IMR-90 (cell line): Measurements from ENCODE around the gene STK10. TPM values are rescaled to one million over a fixed set of nuclear protein-coding genes. Genes with fewer than 3 reads are reported as not detected.

Source experiments
- ATAC-seq: fragments of 200-7000 bp; cut with Tn5 transposase; 2 replicates; pipeline ENCODE4 v1.9.1; 2020; ENCODE audit warnings: low read depth, mild to moderate bottlenecking, moderate library complexity
- BruUV-seq: library from RNA; stranded (reverse); fragments of 400-500 nt; replicated peaks from 2 replicates; lab custom pipeline; 2021; lab: Mats Ljungman, UMichigan
- CTCF ChIA-PET: fragments of 300-600 bp; formaldehyde crosslinking; extraction: SDS; loops from one replicate; lab custom pipeline; 2021; ENCODE audit warnings: antibody characterized with exemption; lab: Yijun Ruan, JAX
- POLR2A ChIA-PET: fragments of 300-600 bp; sonication (Branson Sonifier 250); formaldehyde crosslinking; loops from one replicate; lab custom pipeline; 2022; ENCODE audit warnings: antibody characterized with exemption; ENCODE audit not compliant: unreplicated experiment; lab: Charles Lee
- DNase-seq: peaks from one replicate; pipeline ENCODE4 v3.0.0; 2013
- H2AFZ ChIP-seq: replicated peaks from 2 replicates; pipeline ENCODE3; 2013; ENCODE audit warnings: low read length, mild to moderate bottlenecking; ENCODE audit not compliant: poor library complexity
- H2AK5ac ChIP-seq: 2 replicates; pipeline ENCODE4 v1.6.1; 2013; ENCODE audit warnings: low read depth, low read length, inconsistent platforms
- H2AK9ac ChIP-seq: replicated peaks from 2 replicates; pipeline ENCODE3; 2013; ENCODE audit warnings: mild to moderate bottlenecking, low read depth, low read length, moderate library complexity; ENCODE audit not compliant: poor library complexity
- H2BK120ac ChIP-seq: 2 replicates; pipeline ENCODE4 v1.6.1; 2013; ENCODE audit warnings: low read depth, low read length, inconsistent platforms
- H2BK15ac ChIP-seq: 3 replicates; pipeline ENCODE4 v1.6.1; 2013; ENCODE audit warnings: low read depth, low read length, inconsistent platforms
- H2BK20ac ChIP-seq: 2 replicates; pipeline ENCODE4 v1.6.1; 2013; ENCODE audit warnings: low read depth, mild to moderate bottlenecking, inconsistent platforms, low read length, moderate library complexity
- H2BK5ac ChIP-seq: 2 replicates; pipeline ENCODE4 v1.6.1; 2013; ENCODE audit warnings: mild to moderate bottlenecking, low read depth, low read length, inconsistent platforms; ENCODE audit not compliant: poor library complexity, severe bottlenecking
- H3K14ac ChIP-seq: replicated peaks from 2 replicates; pipeline ENCODE4 v1.6.1; 2013; ENCODE audit warnings: low read depth, low read length, inconsistent platforms
- H3K18ac ChIP-seq: 2 replicates; pipeline ENCODE4 v1.6.1; 2013; ENCODE audit warnings: low read depth, low read length, control low read depth
- H3K23ac ChIP-seq: 2 replicates; pipeline ENCODE4 v1.6.1; 2013; ENCODE audit warnings: low read depth, low read length, inconsistent platforms
- H3K27ac ChIP-seq: 2 replicates; pipeline ENCODE4 v1.5.1; 2013; ENCODE audit warnings: mild to moderate bottlenecking, control low read depth, low read length; ENCODE audit not compliant: insufficient read depth
- H3K27me3 ChIP-seq: 2 replicates; pipeline ENCODE4 v1.6.1; 2013; ENCODE audit warnings: low read length; ENCODE audit not compliant: control insufficient read depth, insufficient read depth
- H3K36me3 ChIP-seq: 2 replicates; pipeline ENCODE4 v1.6.1; 2013; ENCODE audit warnings: low read length, mixed read lengths; ENCODE audit not compliant: control insufficient read depth, insufficient read depth
- H3K4ac ChIP-seq: 2 replicates; pipeline ENCODE4 v1.6.1; 2013; ENCODE audit warnings: low read depth, low read length, inconsistent platforms
- H3K4me1 ChIP-seq: 2 replicates; pipeline ENCODE4 v1.6.1; 2013; ENCODE audit warnings: low read length, mixed read lengths; ENCODE audit not compliant: control insufficient read depth, insufficient read depth
- H3K4me2 ChIP-seq: 2 replicates; pipeline ENCODE4 v1.6.1; 2013; ENCODE audit warnings: low read depth, mild to moderate bottlenecking, control low read depth, low read length, moderate library complexity
- H3K4me3 ChIP-seq: 2 replicates; pipeline ENCODE4 v1.5.1; 2013; ENCODE audit warnings: low read depth, mild to moderate bottlenecking, control low read depth, low read length, moderate library complexity; ENCODE audit not compliant: insufficient read depth
- H3K56ac ChIP-seq: 2 replicates; pipeline ENCODE4 v1.6.1; 2013; ENCODE audit warnings: low read length, inconsistent platforms; ENCODE audit not compliant: insufficient read depth; ENCODE audit errors: extremely low read depth
- H3K79me1 ChIP-seq, 2 experiments: 2 replicates each; pipeline ENCODE4 v1.6.1; 2013; ENCODE audit warnings: low read length in 2 of 2, inconsistent platforms in 1 of 2, low read depth in 1 of 2
- H3K9ac ChIP-seq: 2 replicates; pipeline ENCODE4 v1.6.1; 2013; ENCODE audit warnings: low read depth, low read length, control low read depth
- H3K9me1 ChIP-seq: 2 replicates; pipeline ENCODE4 v1.6.1; 2013; ENCODE audit warnings: low read length, inconsistent platforms; ENCODE audit not compliant: insufficient read depth
- H3K9me3 ChIP-seq: 2 replicates; pipeline ENCODE4 v1.6.1; 2013; ENCODE audit warnings: low read length; ENCODE audit not compliant: control insufficient read depth, insufficient read depth
- H4K20me1 ChIP-seq: 2 replicates; pipeline ENCODE4 v1.6.1; 2013; ENCODE audit warnings: low read length, inconsistent platforms; ENCODE audit not compliant: insufficient read depth
- H4K5ac ChIP-seq: 2 replicates; pipeline ENCODE4 v1.6.1; 2013; ENCODE audit warnings: mild to moderate bottlenecking, low read depth, low read length, control low read depth
- H4K8ac ChIP-seq, 2 experiments: 2 replicates each; pipeline ENCODE4 v1.6.1; 2013; ENCODE audit warnings: low read depth in 2 of 2, low read length in 2 of 2, control low read depth in 1 of 2, inconsistent platforms in 1 of 2
- H4K91ac ChIP-seq: 2 replicates; pipeline ENCODE4 v1.6.1; 2013; ENCODE audit warnings: low read depth, low read length, inconsistent platforms; ENCODE audit not compliant: insufficient read depth
- BHLHE40 ChIP-seq: fragments of 150-350 bp; IDR thresholded peaks from 2 replicates; pipeline ENCODE4 v1.6.1; 2016; ENCODE audit warnings: mild to moderate bottlenecking, low read depth, low read length
- CEBPB ChIP-seq: IDR thresholded peaks from 2 replicates; pipeline ENCODE4 v1.6.1; 2012; ENCODE audit warnings: low read depth, low read length, improper control_type of control experiment
- CHD1 ChIP-seq: IDR thresholded peaks from 2 replicates; pipeline ENCODE4 v1.6.1; 2012; ENCODE audit warnings: low read depth, low read length, improper control_type of control experiment
- CTCF ChIP-seq: conservative IDR thresholded peaks from 2 replicates; pipeline ENCODE4 v1.5.1; 2012; ENCODE audit warnings: mild to moderate bottlenecking, low read depth, low read length, improper control_type of control experiment
- ELK1 ChIP-seq: fragments of 150-350 bp; IDR thresholded peaks from 2 replicates; pipeline ENCODE4 v1.6.1; 2016; ENCODE audit warnings: low read depth, mild to moderate bottlenecking, low read length, moderate library complexity, borderline replicate concordance
- FOS ChIP-seq: fragments of 150-350 bp; IDR thresholded peaks from 2 replicates; pipeline ENCODE4 v1.6.1; 2016; ENCODE audit warnings: low read depth, low read length
- MAFK ChIP-seq: IDR thresholded peaks from 2 replicates; pipeline ENCODE4 v1.6.1; 2012; ENCODE audit warnings: low read depth, low read length, improper control_type of control experiment
- MAZ ChIP-seq: IDR thresholded peaks from 2 replicates; pipeline ENCODE4 v1.6.1; 2012; ENCODE audit warnings: low read depth, mild to moderate bottlenecking, low read length, improper control_type of control experiment, moderate library complexity, borderline replicate concordance
- MXI1 ChIP-seq: IDR thresholded peaks from 2 replicates; pipeline ENCODE4 v1.6.1; 2012; ENCODE audit warnings: low read depth, mild to moderate bottlenecking, low read length, moderate library complexity, borderline replicate concordance
- NFE2L2 ChIP-seq: fragments of 150-350 bp; IDR thresholded peaks from 2 replicates; pipeline ENCODE4 v1.6.1; 2016; ENCODE audit warnings: low read depth, mild to moderate bottlenecking, low read length
- POLR2A ChIP-seq: IDR thresholded peaks from 2 replicates; pipeline ENCODE4 v1.6.1; 2012; ENCODE audit warnings: mild to moderate bottlenecking, low read depth, low read length
- RAD21 ChIP-seq: IDR thresholded peaks from 2 replicates; pipeline ENCODE4 v1.6.1; 2012; ENCODE audit warnings: low read length, improper control_type of control experiment
- RCOR1 ChIP-seq: IDR thresholded peaks from 2 replicates; pipeline ENCODE4 v1.6.1; 2012; ENCODE audit warnings: mild to moderate bottlenecking, low read length, improper control_type of control experiment; ENCODE audit not compliant: insufficient replicate concordance
- RFX5 ChIP-seq: IDR thresholded peaks from 2 replicates; pipeline ENCODE4 v1.8.0; 2012; ENCODE audit warnings: low read depth, mild to moderate bottlenecking, low read length, moderate library complexity
- WGBS, 2 experiments: methylation state at CpG; one replicate each; pipeline versions ENCODE4 v1.1.5 to v1.1.7; 2013; ENCODE audit warnings: missing lambda C conversion rate in 2 of 2; ENCODE audit not compliant: insufficient read length in 1 of 2; ENCODE audit errors: extremely low coverage in 2 of 2; 5-methylcytosine and 5-hydroxymethylcytosine counted together
- dilution Hi-C: fragments of 300-500 bp; cut with HindIII; formaldehyde crosslinking; loops from one replicate; pipeline ENCODE4 v1.14.3; 2018; ENCODE audit warnings: low sequenced_read_pairs; ENCODE audit not compliant: unreplicated experiment
- in situ Hi-C: fragments of 300-500 bp; cut with MboI; formaldehyde crosslinking; loops from 3 replicates; pipeline ENCODE4 v1.14.3; 2019; ENCODE audit warnings: low sequenced_read_pairs, inconsistent platforms, mixed read lengths
- intact Hi-C: fragments of 100-400 bp; cut with micrococcal nuclease; formaldehyde crosslinking; loops from 2 replicates; pipeline ENCODE4 v1.10.0; 2022
- polyA plus RNA-seq, 3 experiments: library from polyadenylated mRNA; depleted of rRNA; stranded (reverse); fragments of >200 nt; gene quantifications; 2 replicates each; pipeline ENCODE4 v1.2.3, GENCODE V29; 2012; ENCODE audit warnings: low replicate concordance in 1 of 3
- total RNA-seq: library from RNA; depleted of rRNA; stranded (reverse); fragments of >200 nt; gene quantifications from 2 replicates; pipeline ENCODE4 v1.2.3, GENCODE V29; 2012

The STK10 gene
- total and polyA plus RNA-seq, 2 of the 4 experiments (the other 2 are of a cell fraction): 15.4 to 18.5 TPM

- H3K14ac ChIP-seq: no peak overlapping the region
- no peak for TF ChIP-seq BHLHE40
- no peak for TF ChIP-seq RCOR1
- TF ChIP-seq MAZ: no peak
- no peak for TF ChIP-seq MXI1
- TF ChIP-seq RAD21: no peak
- no peak for TF ChIP-seq RFX5
- no peak for TF ChIP-seq CEBPB
- no peak for TF ChIP-seq CTCF
- TF ChIP-seq NFE2L2: no peak
- no peak for TF ChIP-seq ELK1
- TF ChIP-seq CHD1: no peak
- no peak for TF ChIP-seq FOS
- no peak for TF ChIP-seq POLR2A
- no peak for TF ChIP-seq MAFK
- POLR2A ChIA-PET: no interaction called here
- no peak overlapping the region for H3K23ac ChIP-seq
- no peak overlapping the region for H2BK20ac ChIP-seq
- CTCF ChIA-PET: no interaction called here
- H3K9ac ChIP-seq: no peak overlapping the region
- no peak for ATAC-seq
- H3K9me3 ChIP-seq: peaks cover 2% of the 10 kb centered on the region; the same call in 1 of the 2 replicates
- H2BK5ac ChIP-seq: no peak overlapping the region
- no peak overlapping the region for H2AK9ac ChIP-seq
- no peak overlapping the region for H4K8ac ChIP-seq
- no peak overlapping the region for H2BK15ac ChIP-seq
- peaks cover 19 to 55% of the 10 kb centered on the region in 2 experiments; a peak in 3 of 4 replicates for H3K79me1 ChIP-seq
- WGBS, 2 experiments: no CpG with 5 or more reads among the region's 3 CpGs
- H3K18ac ChIP-seq: no peak overlapping the region
- no peak overlapping the region for H3K4me3 ChIP-seq
- peaks cover 9% of the 10 kb centered on the region; the same call in 1 of the 2 replicates for H4K20me1 ChIP-seq
- no peak overlapping the region for H3K4ac ChIP-seq
- intact Hi-C loops (no loop called here), dilution Hi-C loops (no loop called here), in situ Hi-C loops (no loop called here)
- H3K4me1 ChIP-seq: peaks cover 3% of the 10 kb centered on the region
- H3K36me3 ChIP-seq: no peaks in the 10 kb centered on the region
- peaks cover 10% of the 10 kb centered on the region for H3K9me1 ChIP-seq
- H3K27me3 ChIP-seq: no peaks in the 10 kb centered on the region
- no peak overlapping the region for H4K91ac ChIP-seq
- H2BK120ac ChIP-seq: no peak overlapping the region
- no peak overlapping the region for H3K27ac ChIP-seq
- BruUV-seq: no TSS peak
- H3K56ac ChIP-seq: no peak overlapping the region
- no peak overlapping the region for H4K5ac ChIP-seq
- DNase-seq: no peak
- no peak overlapping the region for H3K4me2 ChIP-seq
- no peak overlapping the region for H2AK5ac ChIP-seq
- H2AFZ ChIP-seq: no peak overlapping the region
Observed at GRCh38 chr5:172137046-172137445, 51.0 kb downstream of the STK10 start.
